ENCODE data around the gene NR3C2. TPM values are rescaled to one million over a fixed set of nuclear protein-coding genes. Genes with fewer than 3 reads are reported as not detected.

Gene NR3C2
- total RNA-seq, 1 donor from 2014 or later: 2.5 TPM

DNA sequence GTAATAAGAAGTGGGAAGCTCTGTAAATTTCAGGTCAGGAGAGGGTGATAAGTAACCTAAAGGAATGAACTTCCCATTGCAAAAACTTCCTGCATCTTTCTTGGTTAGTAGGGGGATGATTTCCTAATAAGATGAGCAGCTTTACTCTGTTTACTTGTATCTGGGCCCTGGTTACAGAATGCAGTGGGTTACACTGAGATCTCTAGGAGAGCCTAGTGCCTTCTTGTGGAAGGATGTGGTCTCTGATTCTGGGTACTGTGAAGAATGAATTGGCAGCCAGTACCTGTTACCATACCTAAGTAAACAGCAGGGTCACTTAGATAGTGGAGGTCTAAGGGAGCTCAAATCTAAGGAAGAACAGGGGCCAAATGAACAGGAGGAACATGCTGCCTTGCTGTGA lies 389.8 kb downstream of the NR3C2 start:
- Mint-ChIP-seq H3K9me3 (ENCODE audit: unreplicated experiment) (no peaks in the 10 kb centered on the region), H3K36me3 (ENCODE audit: low read depth, unreplicated experiment) (peaks cover 9% of the 10 kb centered on the region), H3K27ac (ENCODE audit: unreplicated experiment) (no peak overlapping the region), H3K4me3 (ENCODE audit: unreplicated experiment) (no peak overlapping the region), H3K4me1 (ENCODE audit: low read depth, unreplicated experiment) (peaks cover 4% of the 10 kb centered on the region), H3K27me3 (ENCODE audit: low read depth, unreplicated experiment) (no peaks in the 10 kb centered on the region)
- FAIRE-seq (no peak), DNase-seq (ENCODE audit: low read depth) (no peak)
- Histone ChIP-seq H3K4me3 (ENCODE audit: insufficient read depth, low read depth, low read length) (no peak overlapping the region), H3K9ac (ENCODE audit: low read length) (no peak overlapping the region), H2AFZ (ENCODE audit: low read depth, low read length) (no peak overlapping the region), H3K9me3 (ENCODE audit: insufficient read depth, low read depth, low read length) (no peaks in the 10 kb centered on the region), H3K27me3 (ENCODE audit: insufficient read depth, low read length) (no peaks in the 10 kb centered on the region), H3K36me3 (ENCODE audit: insufficient read depth, low read length) (peaks cover 8% of the 10 kb centered on the region), H3K79me2 (ENCODE audit: insufficient read depth, low read length) (peaks cover 3% of the 10 kb centered on the region), H3K4me1 (ENCODE audit: insufficient read depth, low read length) (no peaks in the 10 kb centered on the region), H4K20me1 (ENCODE audit: insufficient read depth, low read length) (peaks cover 25% of the 10 kb centered on the region), H3K4me2 (ENCODE audit: low read length) (no peak overlapping the region), H3K27ac (ENCODE audit: low read depth, low read length) (no peak overlapping the region)
- no peak for TF ChIP-seq EZH2 (IDR thresholded peaks at IDR 0.05; ENCODE audit: insufficient read depth, low read length)
- TF ChIP-seq, protein P1, sequence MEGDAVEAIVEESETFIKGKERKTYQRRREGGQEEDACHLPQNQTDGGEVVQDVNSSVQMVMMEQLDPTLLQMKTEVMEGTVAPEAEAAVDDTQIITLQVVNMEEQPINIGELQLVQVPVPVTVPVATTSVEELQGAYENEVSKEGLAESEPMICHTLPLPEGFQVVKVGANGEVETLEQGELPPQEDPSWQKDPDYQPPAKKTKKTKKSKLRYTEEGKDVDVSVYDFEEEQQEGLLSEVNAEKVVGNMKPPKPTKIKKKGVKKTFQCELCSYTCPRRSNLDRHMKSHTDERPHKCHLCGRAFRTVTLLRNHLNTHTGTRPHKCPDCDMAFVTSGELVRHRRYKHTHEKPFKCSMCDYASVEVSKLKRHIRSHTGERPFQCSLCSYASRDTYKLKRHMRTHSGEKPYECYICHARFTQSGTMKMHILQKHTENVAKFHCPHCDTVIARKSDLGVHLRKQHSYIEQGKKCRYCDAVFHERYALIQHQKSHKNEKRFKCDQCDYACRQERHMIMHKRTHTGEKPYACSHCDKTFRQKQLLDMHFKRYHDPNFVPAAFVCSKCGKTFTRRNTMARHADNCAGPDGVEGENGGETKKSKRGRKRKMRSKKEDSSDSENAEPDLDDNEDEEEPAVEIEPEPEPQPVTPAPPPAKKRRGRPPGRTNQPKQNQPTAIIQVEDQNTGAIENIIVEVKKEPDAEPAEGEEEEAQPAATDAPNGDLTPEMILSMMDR (IDR thresholded peaks at IDR 0.05; ENCODE audit: insufficient read depth, low read depth, low read length): no peak

DNA sequence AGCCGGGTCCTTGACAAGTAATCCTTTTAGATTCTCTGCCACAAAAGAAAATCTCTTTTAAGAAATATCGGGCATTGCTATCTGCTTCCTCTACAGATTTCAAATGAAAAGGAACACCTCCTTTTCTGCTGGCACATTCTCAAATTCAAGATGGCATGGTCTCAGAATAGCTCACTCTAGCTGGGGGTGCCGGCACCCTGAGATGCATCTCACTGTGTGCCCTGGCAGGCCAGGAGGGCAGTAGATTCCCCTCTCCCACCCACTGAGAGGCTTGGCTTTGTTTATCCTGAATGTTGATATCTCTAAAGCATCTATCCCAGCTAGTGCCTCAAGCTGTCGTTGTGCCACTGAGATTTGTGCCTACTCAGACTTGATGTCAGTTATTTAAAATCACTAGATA lies 390.8 kb downstream of the NR3C2 start:
- Histone ChIP-seq H3K27me3 (ENCODE audit: insufficient read depth, low read length) (no peaks in the 10 kb centered on the region), H3K4me1 (ENCODE audit: insufficient read depth, low read length) (no peaks in the 10 kb centered on the region), H3K36me3 (ENCODE audit: insufficient read depth, low read length) (peaks cover 10% of the 10 kb centered on the region), H3K27ac (ENCODE audit: low read depth, low read length) (no peak overlapping the region), H3K9ac (ENCODE audit: low read length) (no peak overlapping the region), H4K20me1 (ENCODE audit: insufficient read depth, low read length) (peaks cover 15% of the 10 kb centered on the region), H2AFZ (ENCODE audit: low read depth, low read length) (no peak overlapping the region), H3K4me2 (ENCODE audit: low read length) (no peak overlapping the region), H3K4me3 (ENCODE audit: insufficient read depth, low read depth, low read length) (no peak overlapping the region), H3K79me2 (ENCODE audit: insufficient read depth, low read length) (no peaks in the 10 kb centered on the region), H3K9me3 (ENCODE audit: insufficient read depth, low read depth, low read length) (no peaks in the 10 kb centered on the region)
- Mint-ChIP-seq H3K4me3 (ENCODE audit: unreplicated experiment) (no peak overlapping the region), H3K9me3 (ENCODE audit: unreplicated experiment) (no peaks in the 10 kb centered on the region), H3K4me1 (ENCODE audit: low read depth, unreplicated experiment) (no peaks in the 10 kb centered on the region), H3K36me3 (ENCODE audit: low read depth, unreplicated experiment) (peaks cover 9% of the 10 kb centered on the region), H3K27me3 (ENCODE audit: low read depth, unreplicated experiment) (no peaks in the 10 kb centered on the region), H3K27ac (ENCODE audit: unreplicated experiment) (no peak overlapping the region)
- TF ChIP-seq, protein P1 (IDR thresholded peaks at IDR 0.05; ENCODE audit: insufficient read depth, low read depth, low read length): no peak
- TF ChIP-seq EZH2 (IDR thresholded peaks at IDR 0.05; ENCODE audit: insufficient read depth, low read length): no peak
- FAIRE-seq: no peak
- no peak for DNase-seq (ENCODE audit: low read depth)

DNA sequence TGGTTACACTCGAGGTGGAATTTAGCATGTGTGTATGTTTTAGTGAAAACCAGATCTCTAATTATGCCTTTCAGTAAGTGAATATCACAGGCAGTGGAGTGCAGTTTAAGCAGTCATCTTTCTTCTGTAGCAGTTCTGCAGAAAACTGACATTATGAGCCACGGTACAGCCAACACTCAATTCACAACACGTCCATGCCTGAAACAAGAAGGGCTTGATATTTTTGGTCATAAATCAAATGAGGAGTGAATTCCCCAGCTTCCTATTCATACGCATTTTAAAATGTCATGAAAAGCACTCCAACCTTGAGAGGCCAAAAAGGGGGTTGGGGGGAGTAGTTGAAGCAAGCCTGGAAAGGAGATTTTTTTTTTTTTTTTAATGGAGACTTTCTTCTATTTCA lies 393.6 kb downstream of the NR3C2 start:
- no peak overlapping the region for H3K4me2 ChIP-seq (ENCODE audit: low read length)
- Mint-ChIP-seq H3K9me3 (ENCODE audit: unreplicated experiment) (no peaks in the 10 kb centered on the region), H3K36me3 (ENCODE audit: low read depth, unreplicated experiment) (peaks cover 11% of the 10 kb centered on the region), H3K4me1 (ENCODE audit: low read depth, unreplicated experiment) (no peaks in the 10 kb centered on the region), H3K4me3 (ENCODE audit: unreplicated experiment) (no peak overlapping the region), H3K27me3 (ENCODE audit: low read depth, unreplicated experiment) (no peaks in the 10 kb centered on the region), H3K27ac (ENCODE audit: unreplicated experiment) (no peak overlapping the region)
- H3K4me1 ChIP-seq (ENCODE audit: insufficient read depth, low read length): no peaks in the 10 kb centered on the region
- FAIRE-seq: no peak
- H3K4me3 ChIP-seq (ENCODE audit: insufficient read depth, low read depth, low read length): no peak overlapping the region
- no peak overlapping the region for H3K27ac ChIP-seq (ENCODE audit: low read depth, low read length)
- peaks cover 14% of the 10 kb centered on the region for H4K20me1 ChIP-seq (ENCODE audit: insufficient read depth, low read length)
- no peaks in the 10 kb centered on the region for H3K9me3 ChIP-seq (ENCODE audit: insufficient read depth, low read depth, low read length)
- no peaks in the 10 kb centered on the region for H3K79me2 ChIP-seq (ENCODE audit: insufficient read depth, low read length)
- TF ChIP-seq, protein P1 (IDR thresholded peaks at IDR 0.05; ENCODE audit: insufficient read depth, low read depth, low read length): no peak
- TF ChIP-seq EZH2 (IDR thresholded peaks at IDR 0.05; ENCODE audit: insufficient read depth, low read length): no peak
- no peak overlapping the region for H3K9ac ChIP-seq (ENCODE audit: low read length)
- no peak overlapping the region for H2AFZ ChIP-seq (ENCODE audit: low read depth, low read length)
- no peak for DNase-seq (ENCODE audit: low read depth)
- H3K27me3 ChIP-seq (ENCODE audit: insufficient read depth, low read length): no peaks in the 10 kb centered on the region
- H3K36me3 ChIP-seq (ENCODE audit: insufficient read depth, low read length): peaks cover 10% of the 10 kb centered on the region
